Endothelial cell of hepatic sinusoid (primary cell): ENCODE measurements around the gene CLDN7.

ENCODE experiments used
- in situ Hi-C: cut with HindIII; loops from 2 replicates; pipeline ENCODE4 v1.10.0; 2017; ENCODE audit warnings: low sequenced_read_pairs

CLDN7 gene

GRCh38 chr17:7221278-7222092 lies 40.8 kb downstream of the CLDN7 start:
- in situ Hi-C loops, result no loop called here

GRCh38 chr17:7220593-7221277 lies 41.5 kb downstream of the CLDN7 start:
- in situ Hi-C loops, result no loop called here

- in situ Hi-C loops, result no loop called here
Observed at GRCh38 chr17:7219812-7220592, 42.3 kb downstream of the CLDN7 start, which contains the start of the genes ACADVL and DLG4. Gene ACADVL, plus strand, starts transcription at chr17:7219938. Its CDS starts 47 bp downstream, at chr17:7219985. Gene DLG4, minus strand, starts transcription at chr17:7219836.

- in situ Hi-C loops, result no loop called here
Observed at GRCh38 chr17:7219229-7219811, 43.0 kb downstream of the CLDN7 start.

- in situ Hi-C loops, result no loop called here
Observed at GRCh38 chr17:7218758-7219157, 43.5 kb downstream of the CLDN7 start.

- in situ Hi-C loops, result no loop called here
Observed at GRCh38 chr17:7218166-7218565, 44.1 kb downstream of the CLDN7 start.

GRCh38 chr17:7217113-7217987 lies 44.9 kb downstream of the CLDN7 start:
- in situ Hi-C loops, result no loop called here

GRCh38 chr17:7216242-7217112 lies 45.8 kb downstream of the CLDN7 start:
- in situ Hi-C loops, result no loop called here

- in situ Hi-C loops, result no loop called here
Observed at GRCh38 chr17:7215652-7216180, 46.6 kb downstream of the CLDN7 start.

GRCh38 chr17:7215136-7215638 lies 47.1 kb downstream of the CLDN7 start:
- in situ Hi-C loops, result no loop called here

- in situ Hi-C loops, result no loop called here
Observed at GRCh38 chr17:7214300-7215135, 47.8 kb downstream of the CLDN7 start.

GRCh38 chr17:7213895-7214299 lies 48.4 kb downstream of the CLDN7 start:
- in situ Hi-C loops, result no loop called here

- in situ Hi-C loops, result no loop called here
Observed at GRCh38 chr17:7211491-7212273, 50.6 kb downstream of the CLDN7 start.
